Gastrocnemius medialis (tissue), 4 donors: ENCODE results near the gene GPR176. TPM values are rescaled to one million over a fixed set of nuclear protein-coding genes. Genes with fewer than 3 reads are reported as not detected.

Source experiments
- ATAC-seq, 2 donors: fragments of 150-250 bp; one replicate each; pipeline ENCODE4 v1.9.1; 2016
- DNase-seq, 2 donors: peaks; one replicate each; pipeline ENCODE4 v3.0.0-alpha.2; 2019
- H3K27ac ChIP-seq, 4 donors: fragments of 200-600 bp; sonication (generic); 1 replicate in 1 of 4; 2 replicates in 3 of 4; pipeline ENCODE4 v1.5.1; 2016 to 2018; ENCODE audit warnings: mild to moderate bottlenecking in 2 of 4, moderate library complexity in 1 of 4
- H3K27me3 ChIP-seq, 3 donors: fragments of 200-600 bp; sonication (generic) in 2 of 3; 1 replicate in 1 of 3; 2 replicates in 2 of 3; pipeline versions ENCODE4 v1.5.1 to v1.6.0; 2016 to 2019; ENCODE audit warnings: mild to moderate bottlenecking in 1 of 3, moderate library complexity in 1 of 3
- H3K36me3 ChIP-seq, 2 donors: fragments of 200-600 bp; sonication (generic) in 1 of 2; one replicate each; pipeline ENCODE4 v1.5.1; 2017 to 2018
- H3K4me1 ChIP-seq, 2 donors: fragments of 200-600 bp; sonication (generic) in 1 of 2; one replicate each; pipeline ENCODE4 v1.5.1; 2016 to 2017; ENCODE audit warnings: mild to moderate bottlenecking in 2 of 2
- H3K4me3 ChIP-seq, 4 donors: fragments of 200-600 bp; sonication (generic) in 3 of 4; 1 replicate in 1 of 4; 2 replicates in 3 of 4; pipeline ENCODE4 v1.5.1; 2016 to 2019; ENCODE audit warnings: mild to moderate bottlenecking in 2 of 4
- H3K9me3 ChIP-seq, 3 donors: fragments of 200-600 bp; sonication (generic) in 2 of 3; 1 replicate in 1 of 3; 2 replicates in 2 of 3; pipeline ENCODE4 v1.5.1; 2016 to 2019
- CTCF ChIP-seq, 5 experiments: fragments of 450-650 bp in 3 of 5; fragments of 200-600 bp in 2 of 5; sonication (generic) in 2 of 5; IDR thresholded peaks in 4 of 5; conservative IDR thresholded peaks in 1 of 5; 1 replicate in 4 of 5; 2 replicates in 1 of 5; pipeline ENCODE4 v1.5.1; 2016 to 2019; ENCODE audit warnings: antibody characterized with exemption in 5 of 5, mild to moderate bottlenecking in 3 of 5, moderate library complexity in 3 of 5
- POLR2A ChIP-seq, 2 donors: fragments of 450-650 bp; IDR thresholded peaks; one replicate each; pipeline ENCODE4 v1.6.1; 2017; ENCODE audit warnings: antibody characterized with exemption in 2 of 2, mild to moderate bottlenecking in 2 of 2, moderate library complexity in 2 of 2
- in situ Hi-C, 4 donors: fragments of 200-750 bp; cut with MboI; loops; one replicate each; pipeline versions ENCODE4 v1.15.0 to v1.8.0; 2017; ENCODE audit warnings: low sequenced_read_pairs in 4 of 4
- intact Hi-C: fragments of 100-400 bp; cut with DNase I; formaldehyde crosslinking; loops from one replicate; pipeline ENCODE4 v1.15.1; 2023; ENCODE audit warnings: low total_unique reads
- total RNA-seq, 4 donors: library from RNA; depleted of rRNA; stranded (reverse); fragments of >200 nt; gene quantifications; one replicate each; pipeline versions ENCODE4 v1.1.0 to v1.2.3, GENCODE V29; 2016

The GPR176 gene
- total RNA-seq, 4 donors from 2014 or later = 1.1 to 3.0 (median 1.7) TPM

GRCh38 chr15:39781147-39781966, 138.7 kb downstream of the GPR176 start:
- H3K27ac ChIP-seq = no peak overlapping the region
- in situ Hi-C loops = loop anchor here in 2 of 4 donors (10.0 to 25.0 kb wide), 3 partner anchors 131 to 356 kb away; partner anchors contain the start of gene GPR176 (in 1 of the 2)
- H3K27me3 ChIP-seq = no peaks in the 10 kb centered on the region
- intact Hi-C loops = loop anchor here (5.0 to 10.0 kb wide), 3 partner anchors 263 to 1529 kb away; partner anchors contain the start of gene SPRED1
- H3K9me3 ChIP-seq = no peaks in the 10 kb centered on the region
- TF ChIP-seq POLR2A (IDR thresholded peaks at IDR 0.05) = no peak
- no peaks in the 10 kb centered on the region for H3K36me3 ChIP-seq
- no peak for ATAC-seq
- H3K4me3 ChIP-seq = peak overlapping the region in 1 of 4 donors; percentile 99
- H3K4me1 ChIP-seq = peaks cover 0 to 8% of the 10 kb centered on the region in 2 donors
- DNase-seq = no peak

- Histone ChIP-seq H3K4me1 (no peaks in the 10 kb centered on the region), H3K9me3 (no peaks in the 10 kb centered on the region), H3K36me3 (no peaks in the 10 kb centered on the region), H3K27ac (no peak overlapping the region), H3K27me3 (no peaks in the 10 kb centered on the region), H3K4me3 (no peak overlapping the region)
- ATAC-seq = no peak
- intact Hi-C loops = no loop called here
- TF ChIP-seq POLR2A (IDR thresholded peaks at IDR 0.05) = no peak
- TF ChIP-seq CTCF (IDR thresholded peaks at IDR 0.05 in 4 of 5, conservative IDR thresholded peaks at IDR 0.05 in 1 of 5) = no peak
- no peak for DNase-seq
- in situ Hi-C loops = loop anchor here in 2 of 4 donors (25.0 kb wide), 2 partner anchors 134 to 359 kb away; partner anchors contain the start of gene GPR176 (in 1 of the 2)
Measured at GRCh38 chr15:39778021-39778420, 142.0 kb downstream of the GPR176 start.

DNA sequence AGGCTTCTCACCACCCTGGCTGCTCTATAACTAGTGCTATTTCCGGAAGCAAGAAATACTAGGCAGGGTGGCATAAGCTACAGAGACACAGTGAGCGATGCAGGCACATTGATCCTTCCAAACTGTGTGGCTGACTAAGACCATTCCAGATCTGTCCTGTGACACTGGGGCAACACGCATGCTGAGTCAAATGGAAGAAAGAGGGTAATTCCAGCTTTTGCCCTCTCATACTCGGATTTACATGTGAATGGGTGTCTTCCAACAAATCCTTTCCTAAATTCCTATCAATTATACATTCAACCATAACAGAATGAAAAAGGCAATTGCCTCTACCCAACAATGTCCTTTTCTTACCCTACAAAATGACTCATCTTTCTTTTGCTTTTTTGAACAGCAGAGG, 142.6 kb downstream of the GPR176 start:
- H3K4me3 ChIP-seq = no peak overlapping the region
- no peaks in the 10 kb centered on the region for H3K36me3 ChIP-seq
- intact Hi-C loops = no loop called here
- no peak overlapping the region for H3K27ac ChIP-seq
- no peaks in the 10 kb centered on the region for H3K4me1 ChIP-seq
- DNase-seq = no peak
- H3K9me3 ChIP-seq = no peaks in the 10 kb centered on the region
- no peak for TF ChIP-seq CTCF (IDR thresholded peaks at IDR 0.05 in 4 of 5, conservative IDR thresholded peaks at IDR 0.05 in 1 of 5)
- no peak for TF ChIP-seq POLR2A (IDR thresholded peaks at IDR 0.05)
- in situ Hi-C loops = loop anchor here in 2 of 4 donors (25.0 kb wide), 2 partner anchors 135 to 360 kb away; partner anchors contain the start of gene GPR176 (in 1 of the 2)
- H3K27me3 ChIP-seq = no peaks in the 10 kb centered on the region
- ATAC-seq = no peak

DNA sequence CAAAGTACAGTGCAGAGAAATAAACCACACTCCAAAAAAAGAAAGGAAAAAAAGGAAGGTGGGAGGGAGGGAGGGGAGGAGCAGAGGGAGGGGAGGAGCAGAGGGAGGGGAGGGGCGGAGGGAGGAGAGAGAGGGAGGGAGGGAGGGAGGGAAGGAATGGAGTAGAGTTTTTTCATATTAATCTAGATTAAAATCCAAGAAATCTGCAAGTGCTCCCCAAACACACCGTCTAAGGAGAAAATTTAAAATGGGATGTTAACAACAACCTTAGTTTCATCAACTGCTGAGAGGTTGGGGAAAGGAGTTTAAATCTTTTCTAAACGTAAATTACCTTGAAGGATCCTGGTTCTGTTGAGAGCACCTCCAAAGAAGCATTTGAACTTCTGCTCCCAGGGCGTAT, 144.0 kb downstream of the GPR176 start:
- in situ Hi-C loops = loop anchor here in 2 of 4 donors (25.0 kb wide), 2 partner anchors 136 to 361 kb away; partner anchors contain the start of gene GPR176 (in 1 of the 2)
- ATAC-seq (no peak), DNase-seq (no peak)
- Histone ChIP-seq H3K36me3 (no peaks in the 10 kb centered on the region), H3K27me3 (no peaks in the 10 kb centered on the region), H3K4me3 (no peak overlapping the region), H3K9me3 (no peaks in the 10 kb centered on the region), H3K27ac (no peak overlapping the region), H3K4me1 (peaks cover 0 to under 1% of the 10 kb centered on the region in 2 donors)
- intact Hi-C loops = no loop called here
- TF ChIP-seq CTCF (IDR thresholded peaks at IDR 0.05 in 4 of 5, conservative IDR thresholded peaks at IDR 0.05 in 1 of 5) (no peak), POLR2A (IDR thresholded peaks at IDR 0.05) (no peak)

- Histone ChIP-seq H3K4me1 (peaks cover 0 to 4% of the 10 kb centered on the region in 2 donors), H3K9me3 (no peaks in the 10 kb centered on the region), H3K36me3 (no peaks in the 10 kb centered on the region), H3K27me3 (no peaks in the 10 kb centered on the region), H3K27ac (no peak overlapping the region), H3K4me3 (no peak overlapping the region)
- in situ Hi-C loops (loop anchor here in 3 of 4 donors (25.0 kb wide), 3 partner anchors 138 to 1062 kb away; partner anchors contain the start of gene GPR176 (in 1 of the 3)), intact Hi-C loops (no loop called here)
- TF ChIP-seq POLR2A (IDR thresholded peaks at IDR 0.05) = no peak
- no peak for TF ChIP-seq CTCF (IDR thresholded peaks at IDR 0.05 in 4 of 5, conservative IDR thresholded peaks at IDR 0.05 in 1 of 5)
- no peak for DNase-seq
- no peak for ATAC-seq
Measured at GRCh38 chr15:39774688-39775267, 145.3 kb downstream of the GPR176 start.
